Epithelial cell of prostate (primary cell): Measurements from ENCODE around the gene PELI1.
A peak's percentile ranks its signal among the peaks of the same experiment; 100 is the strongest.

Source experiments
- DNase-seq: peaks from one replicate; pipeline ENCODE4 v3.0.0-alpha.2; 2011; ENCODE audit warnings: low read depth, low spot score
- H3K27ac ChIP-seq: fragments of 450-650 bp; 2 replicates; pipeline ENCODE4 v1.5.1; 2017; ENCODE audit warnings: mild to moderate bottlenecking

Gene PELI1

DNA sequence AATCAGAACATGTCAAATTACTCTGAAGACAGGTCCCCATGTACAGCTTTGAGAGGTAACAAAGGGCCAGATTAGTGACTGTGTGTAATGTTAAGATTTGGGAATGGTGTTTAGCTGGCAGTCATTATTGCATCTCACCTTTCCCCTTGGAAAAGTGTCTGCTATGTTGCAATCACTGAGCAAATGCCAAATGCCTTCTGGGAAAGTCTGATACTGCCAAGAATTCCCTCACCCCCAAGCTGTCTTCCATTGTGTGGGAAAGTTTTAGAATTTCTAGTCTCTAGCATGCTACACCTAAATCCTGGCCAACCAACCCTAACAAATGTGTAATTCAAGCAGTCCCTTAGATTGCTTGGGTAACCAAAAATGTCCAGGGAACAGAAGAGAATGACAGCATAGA, 13.6 kb upstream of the PELI1 start:
- no peak overlapping the region for H3K27ac ChIP-seq
- no peak for DNase-seq

DNA sequence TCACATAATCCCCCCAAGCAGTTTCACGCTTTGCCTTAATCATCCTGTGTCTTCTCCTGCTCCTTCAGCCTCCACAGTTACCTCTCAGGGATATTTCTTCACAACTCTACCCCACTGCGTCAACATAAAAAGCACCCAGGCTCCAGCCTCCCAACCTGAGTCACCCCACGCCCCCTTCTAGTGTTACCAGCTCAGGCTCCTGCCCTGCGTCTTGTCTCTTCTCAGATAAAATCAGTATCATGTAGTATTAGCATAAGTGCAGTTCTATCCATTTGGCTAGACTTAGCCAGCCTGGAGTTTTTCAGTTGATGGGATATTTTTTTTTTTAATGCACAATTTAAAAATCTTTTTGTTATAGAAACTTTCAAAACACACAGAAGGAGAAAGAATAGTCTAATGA, 9.6 kb upstream of the PELI1 start:
- no peak for DNase-seq
- H3K27ac ChIP-seq = no peak overlapping the region

DNA sequence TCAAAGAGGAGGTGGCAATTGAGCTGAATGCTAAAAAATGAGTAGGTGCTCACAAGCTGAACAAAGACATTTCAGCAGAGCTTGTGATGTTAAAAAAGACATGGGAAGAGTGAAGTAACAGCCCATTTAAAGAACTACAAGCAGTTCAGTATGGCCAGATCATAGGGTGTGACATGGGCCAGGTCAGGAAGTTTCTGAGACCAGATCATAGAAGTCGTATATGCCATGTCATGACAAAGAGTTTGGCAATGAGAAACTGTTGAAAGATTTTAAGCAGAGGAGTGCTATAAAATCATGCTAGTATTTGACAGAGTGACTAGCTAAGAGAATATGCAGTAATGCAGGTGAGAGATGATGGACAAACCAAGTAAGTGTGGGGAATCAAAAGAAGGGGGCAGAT, 7.3 kb upstream of the PELI1 start:
- DNase-seq = no peak
- H3K27ac ChIP-seq = peak overlapping the region; percentile 40

DNA sequence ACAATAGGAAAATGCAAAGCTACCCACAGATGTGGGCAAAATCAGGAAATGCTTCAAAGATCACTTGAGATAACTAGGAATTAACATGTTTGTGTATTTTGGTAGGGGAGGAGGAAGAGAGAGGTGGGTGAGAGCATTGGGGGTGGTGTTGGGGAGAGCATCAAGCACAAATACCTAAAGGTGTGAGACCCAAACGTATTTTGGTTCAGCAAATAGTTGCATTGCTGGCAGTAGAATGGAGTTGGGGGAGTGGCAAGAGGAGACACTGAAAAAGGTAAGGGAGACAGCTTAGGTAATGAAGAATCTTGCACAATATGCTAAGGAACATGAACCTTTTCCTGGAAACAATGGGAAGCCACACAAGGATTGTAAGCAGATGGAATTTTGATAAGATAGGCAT, 1.5 kb upstream of the PELI1 start:
- no peak overlapping the region for H3K27ac ChIP-seq
- DNase-seq = no peak

DNA sequence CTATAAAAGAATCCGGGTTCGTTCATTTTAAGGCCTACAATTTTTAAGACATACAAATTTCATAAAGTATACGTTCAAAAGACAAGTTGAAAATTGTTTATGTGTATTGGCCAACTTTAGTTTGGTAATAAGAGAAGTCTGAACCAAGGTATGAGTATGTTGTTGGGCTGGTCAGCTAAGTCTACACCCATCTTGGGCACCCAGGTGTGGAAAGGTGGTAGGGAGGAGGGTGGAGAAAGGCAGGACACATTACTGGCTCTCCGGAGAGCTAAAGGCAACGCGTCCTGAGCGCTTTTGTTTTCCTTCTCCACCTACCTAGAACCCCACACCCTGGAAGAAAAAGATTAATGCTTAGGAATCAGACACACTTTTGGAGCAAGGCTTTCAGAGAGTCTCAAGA, 899 bp upstream of the PELI1 start:
- no peak for DNase-seq
- peak overlapping the region; percentile 79 for H3K27ac ChIP-seq

DNA sequence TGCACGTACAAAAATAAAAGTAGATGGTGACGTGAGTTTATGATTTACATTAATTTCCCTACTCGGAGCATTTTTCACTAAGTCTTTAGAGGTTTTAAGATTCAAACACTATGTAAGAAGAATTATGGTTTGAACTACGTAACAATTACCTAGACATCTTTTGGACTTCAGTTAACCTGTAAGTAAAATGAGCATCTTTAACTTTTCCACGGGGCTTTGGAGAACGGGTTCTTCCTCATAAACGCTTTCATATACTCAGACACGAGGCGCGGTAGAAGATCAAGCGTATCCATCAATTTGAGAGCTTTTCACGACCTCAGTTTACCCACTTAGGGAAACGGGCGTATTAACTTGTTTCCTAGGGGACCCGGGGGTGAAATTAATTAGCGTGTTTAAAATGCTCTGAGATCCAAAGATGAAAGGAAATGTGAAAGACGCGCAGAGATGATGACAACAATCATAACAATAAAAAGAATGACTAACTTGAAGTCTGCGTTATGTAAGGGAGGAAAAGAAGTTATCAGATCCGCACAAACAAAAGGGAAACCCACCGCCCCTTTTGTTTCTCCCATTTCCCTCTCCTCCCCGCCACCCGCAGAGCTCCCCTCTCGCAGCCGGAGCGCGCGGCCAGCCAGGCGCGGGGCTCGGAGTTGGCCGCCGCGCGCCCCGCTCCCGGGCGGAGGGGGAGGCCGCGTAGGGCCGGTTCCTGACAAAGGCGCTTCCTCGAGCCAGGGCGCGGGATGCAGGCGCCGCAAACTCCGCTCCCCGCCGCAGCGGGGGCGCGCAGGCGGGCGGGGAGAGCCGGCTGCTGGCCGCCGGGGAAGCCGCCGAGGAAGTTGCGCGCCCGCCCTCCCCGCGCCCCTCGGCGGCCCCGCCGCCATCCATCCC, 807 bp downstream of the PELI1 start:
- DNase-seq = no peak

DNA sequence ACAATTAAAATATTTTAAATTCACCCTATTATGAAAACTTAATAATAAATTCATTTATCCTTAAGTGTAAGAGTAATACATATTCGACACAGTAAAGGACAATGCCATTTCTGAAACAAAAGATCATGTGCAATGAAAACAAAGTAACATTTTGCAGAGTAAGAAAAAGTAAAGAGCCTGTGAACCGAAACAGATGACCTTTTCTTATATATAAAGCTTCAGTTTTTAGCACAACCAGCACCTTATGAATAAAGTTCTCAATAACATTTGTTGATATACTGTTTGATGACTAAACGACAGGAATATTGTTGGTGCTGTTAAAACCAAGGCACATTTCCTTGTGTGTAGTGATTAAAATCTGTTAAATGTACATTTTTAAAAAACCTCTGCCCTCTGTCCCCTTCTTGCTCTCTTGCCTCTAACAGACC, 1.5 kb downstream of the PELI1 start:
- DNase-seq = no peak
- H3K27ac ChIP-seq = peak overlapping the region; percentile 79

More for the DNA sequence above, 807 bp downstream of the PELI1 start:
- H3K27ac ChIP-seq = peak overlapping the region; percentile 79

DNA sequence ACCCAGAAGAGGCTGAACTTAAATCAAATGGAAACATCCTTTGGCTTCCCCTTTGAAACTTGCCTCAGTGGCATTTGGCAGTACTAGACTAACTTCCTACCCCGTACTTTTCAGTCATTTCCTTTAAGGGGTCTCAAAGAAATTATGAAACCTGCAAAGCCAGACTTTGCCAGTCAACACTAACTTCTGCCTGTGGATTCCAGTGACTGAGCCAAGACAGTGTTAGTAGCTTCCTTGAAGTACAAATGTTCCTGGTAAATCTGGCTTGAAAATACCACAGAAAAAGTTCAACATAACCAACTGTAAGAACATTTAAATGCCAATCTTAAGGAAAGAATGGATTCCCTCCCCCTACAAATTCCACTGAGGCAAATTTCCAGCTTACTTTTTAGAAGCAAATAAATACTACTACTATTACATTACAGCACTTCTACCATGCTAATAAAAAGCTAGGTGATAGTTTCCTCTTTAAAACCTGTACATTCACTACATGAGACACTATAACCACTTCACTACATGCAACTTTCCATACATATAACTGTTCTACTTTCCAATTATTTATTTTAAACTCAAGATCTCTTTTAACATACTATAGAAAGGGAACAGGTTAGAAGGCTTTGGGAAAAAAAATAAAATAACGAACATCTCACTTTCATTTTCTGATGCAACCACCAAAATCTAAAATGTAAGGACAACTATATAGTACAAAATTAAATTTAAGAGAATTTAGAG, 2.4 kb downstream of the PELI1 start:
- DNase-seq = no peak
- peak overlapping the region; percentile 79 for H3K27ac ChIP-seq

DNA sequence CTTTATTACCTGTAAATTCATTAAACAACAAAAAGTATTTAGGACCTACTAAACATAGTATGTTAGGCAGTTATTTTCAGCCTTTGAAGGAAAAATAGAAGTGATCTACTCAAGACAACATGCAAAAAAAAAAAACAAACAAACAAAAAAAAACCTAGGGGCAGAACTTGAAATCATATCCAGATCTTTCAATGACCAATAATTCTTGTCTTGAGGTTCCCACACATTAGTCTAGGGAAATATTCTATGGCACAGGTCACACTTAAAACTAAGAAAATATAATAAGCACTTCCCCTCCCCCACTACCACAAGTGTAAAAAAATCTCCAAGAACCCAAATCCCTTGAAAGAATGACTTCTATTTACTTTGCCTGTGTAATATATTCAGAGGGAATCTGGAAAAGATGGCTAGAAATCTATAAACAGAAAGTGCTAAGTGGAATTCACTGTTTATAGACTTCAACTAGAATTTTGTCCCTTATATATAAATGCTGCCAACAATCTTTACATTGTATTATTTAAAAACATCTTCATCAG, 3.5 kb downstream of the PELI1 start:
- no peak overlapping the region for H3K27ac ChIP-seq
- DNase-seq = no peak

DNA sequence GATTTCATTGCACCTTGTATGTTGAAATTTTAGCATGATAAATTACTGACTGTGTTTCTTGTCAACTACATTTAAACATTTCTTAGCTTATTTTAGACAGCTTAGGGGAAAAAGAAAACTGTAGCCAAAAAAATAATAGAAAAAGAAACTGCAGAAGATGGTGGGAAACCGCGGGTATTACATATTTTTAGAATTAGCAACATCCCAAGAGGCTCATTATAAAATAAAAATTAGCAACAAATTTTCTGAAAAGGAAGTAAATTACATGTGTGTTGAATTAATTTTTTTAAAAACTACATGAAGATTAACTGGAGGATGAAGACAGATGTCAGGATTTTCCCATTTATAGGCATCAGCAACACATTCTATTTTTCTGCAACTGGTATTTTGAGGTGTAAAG, 4.3 kb downstream of the PELI1 start:
- DNase-seq = no peak
- no peak overlapping the region for H3K27ac ChIP-seq

DNA sequence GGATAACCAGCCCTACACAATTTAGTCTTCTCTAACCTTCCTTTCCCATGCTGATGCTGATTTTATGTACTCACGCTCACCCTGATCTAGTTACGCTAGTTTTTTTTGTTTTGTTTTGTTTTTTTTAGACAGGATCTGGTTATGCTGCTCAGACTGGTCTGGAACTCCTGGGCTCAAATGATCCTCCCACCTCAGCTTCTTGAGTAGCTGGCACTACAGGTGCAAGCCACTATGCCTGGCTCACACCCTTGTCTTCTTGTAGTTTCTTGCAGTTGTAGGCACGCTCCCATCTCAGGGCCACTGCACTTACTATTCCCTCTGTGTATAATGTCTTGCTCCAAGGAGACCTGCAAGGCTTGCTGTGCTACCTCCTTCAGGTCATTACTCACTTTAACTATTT, 6.2 kb downstream of the PELI1 start:
- no peak overlapping the region for H3K27ac ChIP-seq

DNA sequence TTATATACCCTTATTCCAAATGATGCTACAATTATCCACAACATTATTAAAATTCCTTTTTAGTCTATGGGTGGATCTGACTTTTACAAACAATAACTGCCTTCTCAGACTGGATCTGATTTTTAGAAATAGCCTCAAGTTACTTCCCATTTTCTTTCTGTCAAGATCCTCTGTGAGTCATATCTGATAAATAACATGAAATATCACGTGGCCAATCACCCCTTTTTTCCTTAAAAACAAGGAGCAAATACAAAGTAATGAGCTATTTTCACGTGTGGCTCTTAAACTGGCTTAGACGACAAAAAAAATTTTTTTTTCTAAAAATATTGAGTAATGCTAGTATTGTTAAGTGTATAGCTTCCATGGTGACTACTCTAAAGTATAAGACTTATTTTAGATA, 6.7 kb downstream of the PELI1 start:
- no peak overlapping the region for H3K27ac ChIP-seq
- no peak for DNase-seq

More for the DNA sequence above, 6.2 kb downstream of the PELI1 start:
- DNase-seq = no peak

DNA sequence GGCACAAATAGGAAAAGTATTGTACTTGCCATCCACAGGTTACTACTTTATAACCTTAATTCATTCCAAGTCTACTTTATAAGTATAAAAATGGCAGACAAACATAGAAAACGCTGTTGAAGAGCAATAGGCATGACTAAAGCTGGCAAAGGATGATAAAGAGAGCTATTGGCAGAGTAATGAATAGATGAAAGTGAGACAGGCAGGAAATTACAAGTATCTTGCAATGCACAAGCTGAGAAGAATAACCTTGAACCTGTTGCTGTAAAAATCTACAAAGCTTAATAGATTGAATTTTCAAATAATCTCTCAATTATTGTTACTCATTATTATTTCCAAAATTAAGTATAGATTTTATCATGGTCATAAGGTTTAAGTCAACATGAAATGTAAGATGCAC, 8.8 kb downstream of the PELI1 start:
- H3K27ac ChIP-seq = peak overlapping the region; percentile 70
- no peak for DNase-seq

DNA sequence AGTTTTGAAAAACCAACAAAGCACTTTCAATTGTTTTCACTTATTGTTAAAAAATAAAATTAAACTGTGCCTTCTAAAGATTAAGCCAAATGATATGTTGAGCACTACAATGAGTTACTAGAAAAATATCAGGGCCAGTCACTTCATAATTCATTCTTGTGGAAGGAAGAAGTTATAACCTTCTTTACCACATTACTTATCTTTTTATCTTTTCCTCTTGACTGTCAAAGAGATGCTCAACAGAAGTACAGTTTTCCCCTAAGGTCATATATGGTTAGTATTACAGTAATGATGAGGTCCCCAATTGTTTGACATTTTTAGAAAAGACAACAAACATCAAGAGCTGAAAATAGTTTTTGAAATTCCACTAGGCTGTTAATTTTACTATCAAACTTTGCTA, 9.4 kb downstream of the PELI1 start:
- peak overlapping the region; percentile 70 for H3K27ac ChIP-seq

DNA sequence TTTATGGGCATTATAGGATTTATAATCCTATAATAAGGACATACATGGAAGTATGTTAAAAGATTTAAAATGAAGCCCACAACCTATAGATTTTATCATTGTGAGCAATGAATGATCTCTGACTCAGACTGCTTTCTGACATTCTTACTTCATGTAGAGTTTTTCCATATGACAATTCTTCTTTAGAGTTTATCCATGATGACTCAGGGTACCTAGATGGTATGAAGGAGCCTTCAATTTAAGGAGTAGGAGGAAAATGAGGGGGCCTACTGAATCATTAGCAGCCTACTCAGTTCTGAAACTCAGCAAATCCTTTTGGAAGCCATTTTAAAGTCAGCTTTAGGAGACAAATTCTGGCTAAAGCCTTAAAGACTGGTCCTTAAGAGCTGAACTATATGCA, 10.4 kb downstream of the PELI1 start:
- DNase-seq = no peak
- H3K27ac ChIP-seq = peak overlapping the region; percentile 70

More for the DNA sequence above, 9.4 kb downstream of the PELI1 start:
- no peak for DNase-seq

DNA sequence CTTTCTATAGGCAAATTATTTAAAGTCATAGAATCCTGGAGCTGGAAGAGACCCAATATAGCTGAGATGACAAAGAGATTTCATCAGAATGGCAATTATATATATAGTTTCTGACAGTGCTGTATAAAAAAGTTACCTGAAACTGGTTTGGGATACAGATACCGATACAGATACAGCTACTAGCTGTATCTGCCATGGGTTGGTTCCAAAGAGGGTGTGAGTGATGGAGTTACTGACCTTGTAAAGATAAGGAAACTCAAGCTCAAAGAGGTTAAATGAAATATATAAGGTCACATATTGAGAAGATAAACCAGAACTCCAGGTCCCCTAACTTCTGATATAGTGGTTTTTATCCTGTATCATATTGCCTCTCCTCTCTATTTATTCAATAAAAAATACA, 10.9 kb downstream of the PELI1 start:
- H3K27ac ChIP-seq = peak overlapping the region; percentile 70
- DNase-seq = no peak

DNA sequence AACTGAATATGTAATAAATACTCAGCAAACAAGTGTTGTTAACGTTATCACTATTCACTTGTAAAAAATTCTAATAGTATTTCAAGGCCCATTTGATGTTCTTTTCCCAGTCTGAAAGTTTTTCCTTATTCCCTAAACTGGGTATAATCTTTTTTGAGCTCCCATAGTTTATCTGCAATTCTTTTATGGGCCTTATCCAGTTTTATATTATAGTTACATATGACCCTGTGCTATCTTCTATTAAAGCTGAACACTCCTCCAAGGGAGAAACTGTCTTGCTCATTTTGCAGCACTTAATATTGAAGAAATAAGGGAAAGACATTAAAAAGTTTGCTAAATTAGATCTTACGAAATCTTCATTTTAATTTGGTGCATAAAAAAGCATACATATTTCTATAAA, 13.9 kb downstream of the PELI1 start:
- H3K27ac ChIP-seq = no peak overlapping the region
- no peak for DNase-seq

DNA sequence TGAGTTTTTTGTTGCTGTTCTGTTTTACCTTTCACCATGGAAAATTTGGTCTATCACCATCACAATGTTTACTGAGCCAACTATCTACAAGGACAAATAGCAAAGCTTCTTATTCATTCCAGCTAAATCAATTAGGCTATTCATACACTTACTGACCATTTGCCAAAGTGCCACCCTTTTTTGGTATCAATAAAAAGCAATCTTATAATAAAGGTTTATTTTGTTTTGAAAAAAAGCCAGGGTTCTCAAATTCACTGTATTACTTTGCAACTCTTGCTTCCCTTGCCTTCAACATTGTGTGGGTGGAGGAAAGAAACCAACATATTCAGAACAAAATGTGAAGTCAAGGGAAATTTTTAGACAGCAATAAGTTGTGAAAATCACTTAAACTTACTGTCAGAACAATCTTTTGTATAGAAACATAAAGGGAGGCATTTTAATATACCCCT, 15.3 kb downstream of the PELI1 start:
- DNase-seq = no peak
- H3K27ac ChIP-seq = no peak overlapping the region

DNA sequence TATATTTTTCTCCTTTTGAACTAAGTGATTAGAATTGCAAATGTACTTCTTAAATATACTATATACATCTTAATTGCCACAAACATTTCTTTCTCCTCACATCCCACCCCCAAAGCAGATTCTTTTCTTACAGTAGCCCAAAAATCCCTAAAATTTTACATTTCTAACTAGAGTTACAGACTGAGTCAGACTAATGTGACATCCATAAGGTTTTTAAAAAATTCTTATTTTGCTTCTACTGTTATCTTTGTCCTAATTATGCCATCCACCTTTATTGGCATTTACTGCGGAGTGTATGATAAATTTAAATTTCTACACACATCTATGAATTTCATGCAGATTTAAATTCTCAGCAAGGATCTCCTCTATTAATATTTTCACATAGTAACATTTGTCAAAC, 15.8 kb downstream of the PELI1 start:
- H3K27ac ChIP-seq = no peak overlapping the region

DNA sequence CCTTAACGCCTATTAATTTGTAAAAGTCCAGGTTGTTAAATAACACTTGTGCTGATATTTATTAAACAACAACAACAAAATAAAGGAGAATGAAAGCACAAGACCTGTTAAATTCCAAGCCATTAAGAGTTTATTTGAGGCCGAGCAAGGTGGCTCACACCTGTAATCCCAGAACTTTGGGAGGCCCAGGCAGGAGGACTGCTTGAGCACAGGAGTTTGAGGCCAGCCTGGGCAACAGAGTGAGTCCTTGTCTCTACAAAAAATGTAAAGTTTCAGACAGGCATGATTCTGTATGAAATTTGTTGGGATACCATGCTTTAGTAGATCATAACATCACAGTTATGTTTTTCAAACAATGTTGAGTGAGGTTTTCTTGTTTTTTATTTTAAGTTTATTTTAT, 17.1 kb downstream of the PELI1 start:
- no peak for DNase-seq
- no peak overlapping the region for H3K27ac ChIP-seq

More for the DNA sequence above, 15.8 kb downstream of the PELI1 start:
- DNase-seq = no peak

DNA sequence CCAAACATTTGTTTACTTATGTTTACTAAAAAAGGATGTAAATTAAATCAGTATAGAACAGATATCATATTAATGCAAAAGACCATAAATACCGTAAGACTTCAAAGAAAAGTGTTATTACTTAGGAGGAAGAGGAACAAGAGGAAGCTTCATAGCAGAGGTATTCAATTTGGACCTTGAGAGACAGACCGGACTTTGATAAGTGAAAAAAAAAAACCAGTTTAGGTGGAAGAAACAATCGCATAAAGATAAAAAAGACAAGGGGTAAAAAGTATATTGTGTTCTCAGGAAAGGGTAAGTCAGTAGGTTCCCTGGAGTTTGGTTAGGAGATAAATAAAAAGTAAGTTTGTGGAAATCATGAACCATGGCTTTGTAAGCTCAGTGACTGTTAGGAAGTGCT, 17.6 kb downstream of the PELI1 start:
- no peak overlapping the region for H3K27ac ChIP-seq
- DNase-seq = no peak
